ENCODE measurements around the gene SOHLH1. TPM values are rescaled to one million over a fixed set of nuclear protein-coding genes. Genes with fewer than 3 reads are reported as not detected.

Gene SOHLH1
- total and polyA plus RNA-seq, 2 of the 4 experiments (the other 2 are of a cell fraction) = not detected

DNA sequence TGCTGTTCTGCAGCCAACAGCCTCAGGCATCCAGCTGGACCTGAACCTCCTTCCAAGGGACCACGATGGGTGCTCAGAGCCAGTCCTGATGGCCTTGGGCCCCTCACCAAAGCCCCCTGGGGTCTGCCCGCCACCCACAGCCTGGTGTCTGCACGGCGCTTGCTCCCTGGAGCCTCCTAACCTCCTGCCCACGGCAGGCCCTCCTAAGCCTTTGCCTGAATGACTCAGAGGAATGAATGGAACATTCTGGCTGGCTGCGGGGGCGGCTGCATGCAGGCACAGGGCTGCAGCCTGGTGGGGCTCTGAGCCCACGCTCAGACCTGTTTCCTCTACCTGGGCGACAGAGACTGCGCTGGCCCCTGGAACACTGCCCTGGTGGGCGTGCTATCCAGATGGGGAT, 6.9 kb downstream of the SOHLH1 start:
- Histone ChIP-seq H2AFZ (replicated peaks; ENCODE audit: low read length, poor library complexity) (no peak overlapping the region), H3K9ac (ENCODE audit: low read depth, low read length) (no peak overlapping the region), H3K4me2 (ENCODE audit: low read depth, low read length) (no peak overlapping the region), H3K23ac (ENCODE audit: low read depth, low read length) (no peak overlapping the region), H4K20me1 (ENCODE audit: insufficient read depth, low read length) (no peaks in the 10 kb centered on the region), H3K56ac (ENCODE audit: extremely low read depth, insufficient read depth, low read length) (no peak overlapping the region), H3K4me3 (ENCODE audit: insufficient read depth, low read depth, low read length) (no peak overlapping the region), H3K4ac (ENCODE audit: low read depth, low read length) (no peak overlapping the region), H3K27me3 (ENCODE audit: control insufficient read depth, insufficient read depth, low read length) (peaks cover 2% of the 10 kb centered on the region; the same call in 1 of the 2 replicates), H4K5ac (ENCODE audit: low read depth, low read length) (no peak overlapping the region), H3K4me1 (ENCODE audit: control insufficient read depth, insufficient read depth, low read length) (no peaks in the 10 kb centered on the region), H3K36me3 (ENCODE audit: control insufficient read depth, insufficient read depth, low read length) (no peaks in the 10 kb centered on the region), H4K8ac (ENCODE audit: low read depth in 2 of 2, low read length in 2 of 2) (no peak overlapping the region), H2BK5ac (ENCODE audit: low read depth, low read length, poor library complexity, severe bottlenecking) (no peak overlapping the region), H3K14ac (replicated peaks; ENCODE audit: low read depth, low read length) (no peak overlapping the region), H3K79me1 (ENCODE audit: low read depth in 1 of 2, low read length in 2 of 2) (no peaks in the 10 kb centered on the region), H3K9me3 (ENCODE audit: control insufficient read depth, insufficient read depth, low read length) (no peaks in the 10 kb centered on the region), H3K18ac (ENCODE audit: low read depth, low read length) (no peak overlapping the region), H3K27ac (ENCODE audit: insufficient read depth, low read length) (no peak overlapping the region), H2AK9ac (replicated peaks; ENCODE audit: low read depth, low read length, poor library complexity) (no peak overlapping the region), H2BK20ac (ENCODE audit: low read depth, low read length) (no peak overlapping the region), H2BK120ac (ENCODE audit: low read depth, low read length) (no peak overlapping the region), H2AK5ac (ENCODE audit: low read depth, low read length) (no peak overlapping the region), H4K91ac (ENCODE audit: insufficient read depth, low read depth, low read length) (no peak overlapping the region), H2BK15ac (ENCODE audit: low read depth, low read length) (no peak overlapping the region), H3K9me1 (ENCODE audit: insufficient read depth, low read length) (peaks cover 4% of the 10 kb centered on the region; the same call in 1 of the 2 replicates)
- intact Hi-C loops (cut with micrococcal nuclease) (no loop called here), in situ Hi-C loops (cut with MboI; ENCODE audit: low sequenced_read_pairs) (no loop called here), dilution Hi-C loops (cut with HindIII; ENCODE audit: low sequenced_read_pairs, unreplicated experiment) (no loop called here)
- 41% methylated on average over 2 of the region's 11 CpGs; no CpG with 5 or more reads in 1 of the 2 experiments for WGBS, 2 experiments (ENCODE audit: extremely low coverage in 2 of 2, insufficient read length in 1 of 2)
- ChIA-PET POLR2A (ENCODE audit: unreplicated experiment) (no interaction called here), CTCF (no interaction called here)
- no TSS peak for BruUV-seq (replicated peaks)
- ATAC-seq (ENCODE audit: low read depth) (peak; percentile 38; the same call in 1 of the 2 replicates), DNase-seq (peak; percentile 8)
- TF ChIP-seq RCOR1 (IDR thresholded peaks at IDR 0.05; ENCODE audit: insufficient replicate concordance, low read length) = no peak
